Psoas muscle (tissue), 8 donors: ENCODE measurements around the gene GATA3. TPM values are rescaled to one million over a fixed set of nuclear protein-coding genes. Genes with fewer than 3 reads are reported as not detected.

Source experiments
- ATAC-seq, 4 donors: fragments of 200-7000 bp; cut with Tn5 transposase; one replicate each; pipeline ENCODE4 v1.9.1; 2020; ENCODE audit warnings: moderate library complexity in 3 of 4, mild to moderate bottlenecking in 2 of 4
- DNase-seq, 2 donors: peaks; one replicate each; pipeline ENCODE4 v3.0.0-alpha.2; 2020
- H3K27ac ChIP-seq: fragments of 200-600 bp; one replicate; pipeline ENCODE4 v1.8.0; 2022
- H3K27me3 ChIP-seq, 3 donors: fragments of 200-600 bp in 1 of 3; one replicate each; pipeline versions ENCODE4 v1.6.1 to v1.8.0; 2013 to 2022; ENCODE audit warnings: low read length in 2 of 3, mild to moderate bottlenecking in 2 of 3, moderate library complexity in 1 of 3; ENCODE audit not compliant: insufficient read depth in 3 of 3
- H3K36me3 ChIP-seq, 2 donors: fragments of 200-600 bp in 1 of 2; one replicate each; pipeline versions ENCODE4 v1.6.1 to v1.8.0; 2013 to 2022; ENCODE audit warnings: low read depth in 1 of 2, mild to moderate bottlenecking in 1 of 2, moderate library complexity in 1 of 2; ENCODE audit not compliant: insufficient read depth in 1 of 2
- H3K4me1 ChIP-seq: fragments of 200-600 bp; one replicate; pipeline ENCODE4 v1.8.0; 2022
- H3K4me3 ChIP-seq: fragments of 200-600 bp; one replicate; pipeline ENCODE4 v1.8.0; 2022; ENCODE audit warnings: mild to moderate bottlenecking
- H3K9me3 ChIP-seq: fragments of 200-600 bp; one replicate; pipeline ENCODE4 v1.8.0; 2022
- whole genome bisulfite sequencing, 3 donors: extraction: QIAGEN DNeasy Blood & Tissue Kit; methylation state at CpG; one replicate each; pipeline versions ENCODE4 v1.1.6 to v1.1.7; 2013; 5-methylcytosine and 5-hydroxymethylcytosine counted together
- intact Hi-C, 2 donors: fragments of 100-400 bp; cut with DNase I; formaldehyde crosslinking; loops; one replicate each; pipeline versions ENCODE4 v1.11.0 to v1.14.2; 2022
- polyA plus RNA-seq, 3 donors: library from polyadenylated mRNA; stranded (reverse); fragments of 200-250 nt; gene quantifications; one replicate each; pipeline ENCODE4 v1.2.3, GENCODE V29; 2013
- total RNA-seq, 4 donors: library from RNA; stranded (reverse); fragmentation: NEBNext Ultra II Directional in 2 of 4; extraction: Animal tissue kit (Norgen Biotek cat#: 25700) in 2 of 4; gene quantifications; one replicate each; pipeline versions ENCODE4 v1.2.1 to v1.2.4, GENCODE V29; 2021 to 2023
- TF ChIP-seq, protein P1 (sequence below): fragments of 200-600 bp; IDR thresholded peaks from one replicate; pipeline ENCODE4 v1.8.0; 2022; ENCODE audit warnings: antibody characterized with exemption
- donor health status: healthy with polysubstance abuse.
- donor health status: DM: no; HTN: no; CAD: no; lungs with moderate emphysema.
- donor health status: Bipolar disorder and iron deficiency.
- donor health status: healthy.
- donor health status: DM: yes; HTN: yes; CAD: no.
- donor health status: DM: no; HTN: no; CAD: no.
- donor health status: DM: no; HTN: no; CAD: no.
- donor health status: DM: yes; HTN: yes; CAD: no.

The GATA3 gene
- total and polyA plus RNA-seq, 7 donors, result 0.64 to 1.8 (median 0.74) TPM

DNA sequence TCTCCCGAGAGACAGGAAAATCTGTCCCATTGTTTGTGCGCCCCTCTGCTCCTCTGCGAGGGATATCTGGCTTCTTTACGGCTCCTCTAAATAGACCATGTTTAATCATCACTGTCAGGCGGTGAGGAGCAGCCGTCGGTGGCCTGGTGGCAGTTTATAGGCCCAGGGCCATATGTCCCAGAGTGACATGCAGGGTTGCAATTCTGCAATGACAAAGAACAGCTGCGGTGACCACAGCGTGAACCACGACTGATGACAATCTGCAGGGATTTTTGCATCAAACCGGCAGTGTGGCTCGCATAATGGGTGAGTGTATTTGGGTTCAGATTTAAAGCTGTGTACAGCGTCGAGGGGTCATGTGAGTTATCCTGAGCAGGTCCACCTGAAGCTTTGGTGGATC is 41.5 kb downstream of the GATA3 start:
- intact Hi-C loops, result no loop called here
- WGBS, 3 donors, result 32 to 34% (median 34%) methylated on average over 14 of the region's 14 CpGs
- no peak for DNase-seq
- H3K9me3 ChIP-seq, result no peaks in the 10 kb centered on the region
- no peak overlapping the region for H3K4me3 ChIP-seq
- H3K27me3 ChIP-seq, result peaks cover 0 to 4% (median 3%) of the 10 kb centered on the region in 3 donors
- H3K4me1 ChIP-seq, result no peaks in the 10 kb centered on the region
- H3K27ac ChIP-seq, result no peak overlapping the region
- TF ChIP-seq, protein P1, sequence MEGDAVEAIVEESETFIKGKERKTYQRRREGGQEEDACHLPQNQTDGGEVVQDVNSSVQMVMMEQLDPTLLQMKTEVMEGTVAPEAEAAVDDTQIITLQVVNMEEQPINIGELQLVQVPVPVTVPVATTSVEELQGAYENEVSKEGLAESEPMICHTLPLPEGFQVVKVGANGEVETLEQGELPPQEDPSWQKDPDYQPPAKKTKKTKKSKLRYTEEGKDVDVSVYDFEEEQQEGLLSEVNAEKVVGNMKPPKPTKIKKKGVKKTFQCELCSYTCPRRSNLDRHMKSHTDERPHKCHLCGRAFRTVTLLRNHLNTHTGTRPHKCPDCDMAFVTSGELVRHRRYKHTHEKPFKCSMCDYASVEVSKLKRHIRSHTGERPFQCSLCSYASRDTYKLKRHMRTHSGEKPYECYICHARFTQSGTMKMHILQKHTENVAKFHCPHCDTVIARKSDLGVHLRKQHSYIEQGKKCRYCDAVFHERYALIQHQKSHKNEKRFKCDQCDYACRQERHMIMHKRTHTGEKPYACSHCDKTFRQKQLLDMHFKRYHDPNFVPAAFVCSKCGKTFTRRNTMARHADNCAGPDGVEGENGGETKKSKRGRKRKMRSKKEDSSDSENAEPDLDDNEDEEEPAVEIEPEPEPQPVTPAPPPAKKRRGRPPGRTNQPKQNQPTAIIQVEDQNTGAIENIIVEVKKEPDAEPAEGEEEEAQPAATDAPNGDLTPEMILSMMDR, result no peak
- H3K36me3 ChIP-seq, result no peaks in the 10 kb centered on the region
- ATAC-seq, result no peak

DNA sequence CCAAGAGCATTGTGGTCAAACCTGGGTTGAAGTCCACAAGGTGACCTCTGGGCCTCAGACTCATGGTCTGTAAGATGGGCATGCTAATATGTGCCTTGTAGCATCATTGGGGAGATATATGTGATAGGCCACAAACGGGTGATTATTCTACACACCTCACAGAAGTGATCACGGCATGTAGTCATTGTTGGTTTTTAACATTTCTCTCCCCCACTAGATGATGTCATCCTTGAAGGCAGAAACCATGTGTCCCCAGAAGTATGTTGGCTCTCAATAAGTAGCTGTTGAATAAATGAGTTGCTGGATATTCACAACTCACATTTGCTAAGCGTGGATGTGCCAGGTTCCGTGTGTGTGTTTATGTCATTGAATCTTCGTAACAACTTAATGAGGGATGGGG is 42.4 kb downstream of the GATA3 start:
- H3K36me3 ChIP-seq, result no peaks in the 10 kb centered on the region
- 89 to 91% (median 90%) methylated on average over 5 of the region's 5 CpGs for WGBS, 3 donors
- peaks cover 0 to 4% (median 3%) of the 10 kb centered on the region in 3 donors for H3K27me3 ChIP-seq
- no peaks in the 10 kb centered on the region for H3K4me1 ChIP-seq
- DNase-seq, result no peak
- no peak overlapping the region for H3K27ac ChIP-seq
- intact Hi-C loops, result no loop called here
- TF ChIP-seq, protein P1, result no peak
- H3K4me3 ChIP-seq, result no peak overlapping the region
- ATAC-seq, result no peak
- no peaks in the 10 kb centered on the region for H3K9me3 ChIP-seq

DNA sequence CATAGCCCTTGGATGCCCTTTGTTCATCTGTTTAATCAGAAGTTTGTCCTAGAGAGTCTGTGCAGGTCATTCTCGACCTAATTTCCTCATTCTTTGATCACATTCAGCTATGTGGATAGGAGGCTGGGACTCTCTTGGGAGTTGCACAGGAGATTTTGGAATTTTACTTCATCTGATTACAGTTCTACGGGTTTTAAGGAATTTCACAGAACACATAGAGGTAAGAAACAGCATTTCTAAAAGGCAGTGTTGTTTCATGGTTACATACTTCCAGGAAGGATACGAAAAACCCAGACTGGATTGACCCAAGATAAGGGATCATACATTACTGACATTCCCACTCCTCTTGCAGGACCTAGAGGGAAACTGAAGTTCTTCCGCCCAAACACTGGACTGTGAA is 45.9 kb downstream of the GATA3 start:
- 61 to 78% (median 77%) methylated on average over 4 of the region's 4 CpGs for WGBS, 3 donors
- no peaks in the 10 kb centered on the region for H3K4me1 ChIP-seq
- no peak overlapping the region for H3K4me3 ChIP-seq
- DNase-seq (no peak), ATAC-seq (no peak)
- no peak overlapping the region for H3K27ac ChIP-seq
- no peaks in the 10 kb centered on the region for H3K36me3 ChIP-seq
- no peaks in the 10 kb centered on the region for H3K9me3 ChIP-seq
- H3K27me3 ChIP-seq, result peaks cover 0 to 4% (median 2%) of the 10 kb centered on the region in 3 donors
- intact Hi-C loops, result no loop called here
- TF ChIP-seq, protein P1, result no peak

DNA sequence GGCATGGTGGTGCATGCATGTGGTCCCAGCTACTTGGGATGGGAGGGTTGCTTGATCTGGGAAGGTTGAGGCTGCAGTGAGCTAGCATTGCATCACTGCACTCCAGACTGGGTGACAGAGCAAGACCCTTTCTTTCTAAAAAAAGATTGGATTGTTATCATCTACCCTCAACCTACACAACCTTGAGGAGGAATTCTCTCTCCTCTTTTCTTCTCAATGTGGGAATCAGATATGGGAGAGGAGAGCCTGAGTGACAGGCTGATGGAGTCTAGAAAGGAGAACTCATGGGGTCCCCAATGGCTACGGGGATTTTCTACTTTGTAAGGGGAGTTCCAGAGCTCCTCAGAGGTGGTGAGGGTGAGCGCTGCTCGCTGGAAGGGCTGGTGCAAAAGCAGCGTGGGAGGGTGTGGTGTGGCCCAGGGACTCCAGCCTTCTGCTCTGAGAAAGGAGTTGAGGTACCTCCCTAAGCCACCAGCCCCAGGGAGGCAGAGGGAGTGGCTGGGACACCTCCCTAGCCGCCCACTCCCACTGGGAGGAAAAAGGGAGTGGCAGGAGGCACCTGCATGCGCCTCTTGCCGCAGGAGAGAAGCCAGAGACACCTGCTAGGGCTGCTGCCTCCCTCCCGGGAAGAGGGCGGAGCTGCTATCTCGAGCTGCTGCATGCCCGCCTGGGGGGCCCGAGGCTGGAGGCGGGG is 48.4 kb downstream of the GATA3 start:
- no peaks in the 10 kb centered on the region for H3K9me3 ChIP-seq
- no peak overlapping the region for H3K4me3 ChIP-seq
- ATAC-seq, result no peak
- H3K27ac ChIP-seq, result no peak overlapping the region
- intact Hi-C loops, result no loop called here
- WGBS, 3 donors, result 36% methylated on average over 12 to 13 of the region's 13 CpGs
- no peaks in the 10 kb centered on the region for H3K36me3 ChIP-seq
- TF ChIP-seq, protein P1, result no peak
- DNase-seq, result no peak
- no peaks in the 10 kb centered on the region for H3K4me1 ChIP-seq
- peaks cover 0 to 4% (median 0%) of the 10 kb centered on the region in 3 donors for H3K27me3 ChIP-seq

DNA sequence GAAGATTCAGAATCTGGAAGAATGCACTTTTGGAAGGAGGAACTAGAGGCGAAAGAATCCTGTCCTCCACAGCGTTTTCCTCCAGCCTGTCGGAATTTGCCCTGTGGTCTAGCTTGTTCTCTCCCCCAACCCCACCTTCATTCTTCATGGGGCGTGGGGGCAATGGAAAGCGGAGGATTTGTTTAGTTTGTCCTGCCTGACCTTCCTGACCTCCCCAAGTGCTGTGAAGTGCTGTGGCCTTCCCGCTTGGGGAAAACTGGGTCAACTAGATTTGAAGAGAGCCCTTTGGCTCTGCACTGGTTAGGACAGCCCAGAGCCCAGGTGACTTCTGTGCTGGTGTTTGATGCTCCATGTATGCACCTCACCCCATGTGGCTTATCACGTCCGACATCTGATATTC is 49.1 kb downstream of the GATA3 start:
- no peak for ATAC-seq
- Histone ChIP-seq H3K36me3 (no peaks in the 10 kb centered on the region), H3K27me3 (peaks cover 0 to 4% (median 0%) of the 10 kb centered on the region in 3 donors), H3K4me3 (no peak overlapping the region), H3K27ac (no peak overlapping the region), H3K9me3 (no peaks in the 10 kb centered on the region), H3K4me1 (no peaks in the 10 kb centered on the region)
- no peak for DNase-seq
- TF ChIP-seq, protein P1, result no peak
- 43 to 50% (median 48%) methylated on average over 8 of the region's 8 CpGs for WGBS, 3 donors
- intact Hi-C loops, result no loop called here
